Measurements from ENCODE around the gene ZNF284. TPM values are rescaled to one million over a fixed set of nuclear protein-coding genes. Genes with fewer than 3 reads are reported as not detected.
"Not testable (repeated sequence)": the region's sequence is repeated elsewhere in the genome, so short reads cannot be mapped to it uniquely, and the experiment has no call there.

The ZNF284 gene
- total RNA-seq, 1 donor from 2014 or later: 2.2 TPM

GRCh38 chr19:44111910-44112463 is 40.0 kb downstream of the ZNF284 start:
- DNase-seq (ENCODE audit: low read depth in 2 of 2): peak in 1 of 2 donors; percentile 84

- DNase-seq (ENCODE audit: low read depth in 2 of 2): no peak
Observed at GRCh38 chr19:44112802-44113137, 40.8 kb downstream of the ZNF284 start.

- peak; percentile 97 to 99 for DNase-seq (ENCODE audit: low read depth in 2 of 2)
Observed at GRCh38 chr19:44113138-44113783, 41.3 kb downstream of the ZNF284 start, which contains the start of gene ZNF225. Gene ZNF225, plus strand, starts transcription at chr19:44113399. Its CDS starts 2,429 bp downstream, at chr19:44115828.

GRCh38 chr19:44113784-44114390 is 41.9 kb downstream of the ZNF284 start:
- no peak for DNase-seq (ENCODE audit: low read depth in 2 of 2)

- DNase-seq (ENCODE audit: low read depth in 2 of 2): not testable (repeated sequence)
Observed at GRCh38 chr19:44121162-44121561, 49.2 kb downstream of the ZNF284 start.

- DNase-seq (ENCODE audit: low read depth in 2 of 2): no peak
Observed at GRCh38 chr19:44131955-44132354, 60.0 kb downstream of the ZNF284 start.

Other genes with a start within 250 kb of the ZNF284 start
- gene ZNF283, start 244.8 kb upstream of the ZNF284 start, total RNA-seq: 5.7 and 8.3 TPM in 2 replicates
- 0.51 and 1.0 TPM in 2 replicates for gene ZNF404, start 188.2 kb upstream of the ZNF284 start, total RNA-seq
- 14.0 and 16.9 TPM in 2 replicates for gene ZNF45, start 136.9 kb upstream of the ZNF284 start, total RNA-seq
- gene ZNF221, start 120.9 kb upstream of the ZNF284 start, total RNA-seq: 3.2 and 4.4 TPM in 2 replicates
- gene ZNF155, start 88.0 kb upstream of the ZNF284 start, total RNA-seq: 5.0 and 6.8 TPM in 2 replicates
- 2.2 and 2.9 TPM in 2 replicates for gene ZNF230, start 69.2 kb upstream of the ZNF284 start, total RNA-seq
- 3.5 and 3.6 TPM in 2 replicates for gene ZNF222, start 46.8 kb upstream of the ZNF284 start, total RNA-seq
- gene ZNF223, start 20.1 kb upstream of the ZNF284 start, total RNA-seq: 3.2 and 6.3 TPM in 2 replicates
- 21.4 and 27.6 TPM in 2 replicates for gene ZNF224, start 22.2 kb downstream of the ZNF284 start, total RNA-seq
- gene ZNF225, start 41.2 kb downstream of the ZNF284 start, total RNA-seq: 3.9 and 4.4 TPM in 2 replicates
- gene ZNF234, start 69.4 kb downstream of the ZNF284 start, total RNA-seq: 6.2 and 10.2 TPM in 2 replicates
- 9.1 and 12.1 TPM in 2 replicates for gene ZNF226, start 92.9 kb downstream of the ZNF284 start, total RNA-seq
- gene ZNF227, start 140.4 kb downstream of the ZNF284 start, total RNA-seq: 14.4 and 18.6 TPM in 2 replicates
- gene ZNF233, start 187.7 kb downstream of the ZNF284 start, total RNA-seq: 1.3 and 1.5 TPM in 2 replicates
- gene ZNF235, start 232.9 kb downstream of the ZNF284 start, total RNA-seq: 4.2 and 5.6 TPM in 2 replicates